ENCODE results near the gene ING5. TPM values are rescaled to one million over a fixed set of nuclear protein-coding genes. Genes with fewer than 3 reads are reported as not detected.
A peak's percentile ranks its signal among the peaks of the same experiment; 100 is the strongest.

The ING5 gene
- total RNA-seq (10 to 100 TPM; 16.7 to 20.5 (median 17.9) TPM), polyA plus RNA-seq (10 to 100 TPM; 14.5 to 25.4 (median 22.9) TPM)
- long read RNA-seq, donor 1, full-length matches to known transcripts = 4 of 11 reads
- long read RNA-seq, donor 1, partial matches to known transcripts = 0 of 11 reads
- long read RNA-seq, donor 1, other reads (novel, unspliced or antisense) = 7 of 11 reads
- long read RNA-seq, donor 2, full-length matches to known transcripts = 11 of 25 reads
- long read RNA-seq, donor 2, partial matches to known transcripts = 5 of 25 reads
- long read RNA-seq, donor 2, other reads (novel, unspliced or antisense) = 9 of 25 reads

DNA sequence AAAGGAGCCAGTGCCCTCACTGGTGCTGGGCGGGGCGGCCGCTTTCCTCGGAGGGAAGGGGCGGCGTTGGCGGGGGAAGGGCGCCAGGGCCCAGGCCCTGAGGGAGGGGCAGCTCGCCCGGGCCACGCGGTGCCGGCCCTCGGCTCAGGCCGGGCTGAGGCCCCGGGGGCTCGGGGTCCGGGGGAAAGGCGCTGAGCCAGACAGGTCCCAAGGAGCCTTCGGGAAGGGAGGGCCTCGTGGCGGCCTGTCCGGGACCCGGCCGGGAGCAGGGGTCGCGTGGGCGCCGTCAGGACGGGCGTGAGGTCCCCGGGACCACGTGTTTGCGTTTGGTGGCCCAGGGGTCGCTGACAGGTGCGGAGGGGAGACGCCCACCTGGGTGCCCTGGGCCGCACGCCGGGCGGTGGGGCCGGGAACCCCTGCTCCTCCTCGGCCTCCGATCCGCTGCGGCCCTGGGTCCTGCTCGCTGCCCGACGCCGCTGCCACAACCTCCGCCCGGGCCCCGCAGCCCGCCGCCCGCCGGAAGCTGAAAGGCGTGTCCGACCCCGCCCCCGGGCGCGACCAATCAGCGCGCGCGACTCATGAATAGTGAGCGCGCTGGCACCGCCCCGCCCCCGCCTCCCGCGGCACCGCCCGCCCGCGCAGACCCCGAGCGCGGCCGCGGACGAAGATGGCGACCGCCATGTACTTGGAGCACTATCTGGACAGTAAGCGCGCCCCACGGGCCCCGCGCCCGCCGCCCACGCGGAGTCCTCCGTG is at the start of gene ING5:
Gene ING5 (plus strand): TSS at position 641 of the 756 bp plus-strand sequence. CDS start 27 bp downstream, at position 668.
- intact Hi-C loops (cut with DNase I) = no loop called here
- 0 to 1% (median 0%) methylated on average over 48 to 95 of the region's 96 CpGs for WGBS, 3 donors
- Histone ChIP-seq H3K27me3 (ENCODE audit: insufficient read depth in 3 of 3, low read length in 2 of 3) (no peaks in the 10 kb centered on the region), H3K4me3 (peak within 1 kb of the TSS; percentile 95), H3K36me3 (ENCODE audit: insufficient read depth in 1 of 2, low read depth in 1 of 2) (peaks cover 3 to 19% of the 10 kb centered on the region in 2 donors), H3K9me3 (peaks cover 4% of the 10 kb centered on the region), H3K4me1 (peaks cover 8% of the 10 kb centered on the region), H3K27ac (peak within 1 kb of the TSS; percentile 97)
- ATAC-seq (peak; percentile 86 to 88 (median 87)), DNase-seq (peak; percentile 99)
- TF ChIP-seq, protein P1, sequence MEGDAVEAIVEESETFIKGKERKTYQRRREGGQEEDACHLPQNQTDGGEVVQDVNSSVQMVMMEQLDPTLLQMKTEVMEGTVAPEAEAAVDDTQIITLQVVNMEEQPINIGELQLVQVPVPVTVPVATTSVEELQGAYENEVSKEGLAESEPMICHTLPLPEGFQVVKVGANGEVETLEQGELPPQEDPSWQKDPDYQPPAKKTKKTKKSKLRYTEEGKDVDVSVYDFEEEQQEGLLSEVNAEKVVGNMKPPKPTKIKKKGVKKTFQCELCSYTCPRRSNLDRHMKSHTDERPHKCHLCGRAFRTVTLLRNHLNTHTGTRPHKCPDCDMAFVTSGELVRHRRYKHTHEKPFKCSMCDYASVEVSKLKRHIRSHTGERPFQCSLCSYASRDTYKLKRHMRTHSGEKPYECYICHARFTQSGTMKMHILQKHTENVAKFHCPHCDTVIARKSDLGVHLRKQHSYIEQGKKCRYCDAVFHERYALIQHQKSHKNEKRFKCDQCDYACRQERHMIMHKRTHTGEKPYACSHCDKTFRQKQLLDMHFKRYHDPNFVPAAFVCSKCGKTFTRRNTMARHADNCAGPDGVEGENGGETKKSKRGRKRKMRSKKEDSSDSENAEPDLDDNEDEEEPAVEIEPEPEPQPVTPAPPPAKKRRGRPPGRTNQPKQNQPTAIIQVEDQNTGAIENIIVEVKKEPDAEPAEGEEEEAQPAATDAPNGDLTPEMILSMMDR (IDR thresholded peaks at IDR 0.05) = peak; percentile 43

DNA sequence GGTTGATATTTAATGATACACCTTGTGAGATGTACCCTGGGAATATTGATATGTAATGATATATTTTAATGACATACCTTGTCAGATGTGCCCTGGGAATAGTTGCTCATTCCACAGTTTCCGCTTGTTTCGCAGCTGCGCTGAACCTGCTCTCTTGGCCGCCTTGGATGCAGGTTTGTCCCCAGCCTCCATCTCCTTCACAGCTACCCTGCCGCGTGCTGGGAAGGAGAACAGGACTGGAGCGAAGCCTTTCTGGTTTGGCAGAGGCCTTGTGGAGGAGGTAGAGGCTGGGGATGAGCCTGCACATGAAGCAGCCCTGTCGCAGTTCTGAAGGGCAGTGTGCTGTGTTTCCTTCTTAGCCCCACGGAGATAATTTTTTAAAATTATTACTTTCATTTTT is 49.7 kb upstream of the ING5 start:
- Histone ChIP-seq H3K4me1 (no peaks in the 10 kb centered on the region), H3K9me3 (no peaks in the 10 kb centered on the region), H3K36me3 (ENCODE audit: insufficient read depth in 1 of 2, low read depth in 1 of 2) (peaks cover 0 to 56% of the 10 kb centered on the region in 2 donors), H3K4me3 (no peak overlapping the region), H3K27ac (no peak overlapping the region), H3K27me3 (ENCODE audit: insufficient read depth in 3 of 3, low read length in 2 of 3) (no peaks in the 10 kb centered on the region)
- DNase-seq = no peak
- intact Hi-C loops (cut with DNase I) = no loop called here
- TF ChIP-seq, protein P1 (IDR thresholded peaks at IDR 0.05) = no peak
- WGBS, 3 donors = 95 to 99% (median 98%) methylated on average over 9 of the region's 9 CpGs
- no peak for ATAC-seq

DNA sequence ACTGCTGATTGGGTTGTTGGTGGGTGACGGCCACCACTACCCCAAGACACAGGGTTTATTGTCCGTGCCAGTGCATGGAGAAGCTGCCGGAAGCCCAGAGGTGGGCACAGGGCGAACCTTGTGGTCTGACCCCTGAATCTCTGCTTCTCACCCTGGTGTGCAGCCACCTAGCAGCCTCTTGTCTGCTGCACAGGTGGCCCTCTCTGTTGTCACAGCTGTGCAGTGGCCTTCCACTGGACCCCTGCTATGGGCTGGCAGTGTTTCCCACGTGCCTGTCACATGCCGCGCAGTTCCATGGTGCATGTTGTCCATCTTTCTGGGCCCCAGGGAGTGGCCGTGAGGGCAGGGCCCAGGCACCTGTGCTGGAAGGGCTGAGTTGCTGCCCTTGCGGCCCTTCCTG is 49.1 kb upstream of the ING5 start:
- intact Hi-C loops (cut with DNase I) = no loop called here
- peaks cover 0 to 59% of the 10 kb centered on the region in 2 donors for H3K36me3 ChIP-seq (ENCODE audit: insufficient read depth in 1 of 2, low read depth in 1 of 2)

DNA sequence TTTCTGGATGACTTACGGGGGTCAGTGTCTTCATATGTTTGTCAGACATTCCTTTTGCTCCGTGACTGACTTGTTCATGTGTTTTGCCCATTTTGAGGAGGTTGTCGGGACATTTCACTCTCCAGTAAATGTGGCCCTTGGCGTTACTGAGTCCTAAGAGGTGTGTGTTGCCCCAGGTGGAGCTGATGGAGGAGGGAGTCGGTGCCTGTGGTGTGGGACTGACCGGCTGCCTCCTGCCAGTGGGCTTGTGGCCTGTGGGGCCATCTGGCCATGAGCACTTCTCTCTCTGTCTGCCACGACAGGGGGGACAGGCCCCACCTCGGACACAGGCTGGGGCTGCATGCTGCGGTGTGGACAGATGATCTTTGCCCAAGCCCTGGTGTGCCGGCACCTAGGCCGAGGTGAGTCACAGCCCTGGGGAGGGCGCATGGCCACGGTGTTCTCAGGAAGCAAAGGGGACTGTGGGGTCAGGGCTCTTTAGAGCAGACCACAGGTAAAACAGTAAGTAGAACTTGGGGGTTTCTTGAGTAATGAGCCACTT is 48.6 kb upstream of the ING5 start:
- ATAC-seq (no peak), DNase-seq (no peak)
- 93 to 95% (median 94%) methylated on average over 13 of the region's 13 CpGs for WGBS, 3 donors
- no peak overlapping the region for H3K27ac ChIP-seq
- TF ChIP-seq, protein P1 (IDR thresholded peaks at IDR 0.05) = no peak
- no peaks in the 10 kb centered on the region for H3K9me3 ChIP-seq
- peaks cover 0 to 64% of the 10 kb centered on the region in 2 donors for H3K36me3 ChIP-seq (ENCODE audit: insufficient read depth in 1 of 2, low read depth in 1 of 2)
- H3K4me3 ChIP-seq = no peak overlapping the region
- no peaks in the 10 kb centered on the region for H3K27me3 ChIP-seq (ENCODE audit: insufficient read depth in 3 of 3, low read length in 2 of 3)
- H3K4me1 ChIP-seq = no peaks in the 10 kb centered on the region
- intact Hi-C loops (cut with DNase I) = no loop called here

More for the DNA sequence above, 49.1 kb upstream of the ING5 start:
- Histone ChIP-seq H3K27me3 (ENCODE audit: insufficient read depth in 3 of 3, low read length in 2 of 3) (no peaks in the 10 kb centered on the region), H3K27ac (no peak overlapping the region), H3K9me3 (no peaks in the 10 kb centered on the region), H3K4me1 (no peaks in the 10 kb centered on the region), H3K4me3 (no peak overlapping the region)
- no peak for DNase-seq
- 97% methylated on average over 9 of the region's 9 CpGs for WGBS, 3 donors
- no peak for ATAC-seq
- TF ChIP-seq, protein P1 (IDR thresholded peaks at IDR 0.05) = no peak

Data from psoas muscle (tissue), 8 donors.